Breast epithelium (tissue), 4 donors: ENCODE results near the gene NMRK2. TPM values are rescaled to one million over a fixed set of nuclear protein-coding genes. Genes with fewer than 3 reads are reported as not detected.

ENCODE experiments used
- DNase-seq, 2 donors: peaks; one replicate each; pipeline ENCODE4 v3.0.0-alpha.2; 2019; ENCODE audit warnings: low spot score in 2 of 2
- H3K27ac ChIP-seq, 2 donors: fragments of 200-600 bp; sonication (generic) in 1 of 2; one replicate each; pipeline ENCODE4 v1.5.1; 2016 to 2019; ENCODE audit warnings: mild to moderate bottlenecking in 1 of 2
- H3K27me3 ChIP-seq, 2 donors: fragments of 200-600 bp; sonication (generic) in 1 of 2; one replicate each; pipeline versions ENCODE4 v1.5.1 to v1.6.0; 2017 to 2019; ENCODE audit warnings: control low read depth in 1 of 2, mild to moderate bottlenecking in 1 of 2
- H3K36me3 ChIP-seq: fragments of 200-600 bp; one replicate; pipeline ENCODE4 v1.5.1; 2019
- H3K4me1 ChIP-seq, 2 donors: fragments of 200-600 bp; sonication (generic); one replicate each; pipeline ENCODE4 v1.5.1; 2016 to 2019; ENCODE audit warnings: control low read depth in 1 of 2
- H3K4me3 ChIP-seq, 3 donors: fragments of 200-600 bp; sonication (generic); 1 replicate in 2 of 3; 2 replicates in 1 of 3; pipeline ENCODE4 v1.5.1; 2016 to 2019; ENCODE audit warnings: mild to moderate bottlenecking in 3 of 3, moderate library complexity in 2 of 3
- H3K9me3 ChIP-seq, 2 donors: fragments of 200-600 bp; sonication (generic) in 1 of 2; one replicate each; pipeline ENCODE4 v1.5.1; 2016 to 2019; ENCODE audit warnings: control low read depth in 1 of 2
- CTCF ChIP-seq, 3 donors: fragments of 450-650 bp; IDR thresholded peaks; one replicate each; pipeline ENCODE4 v1.5.1; 2016 to 2017; ENCODE audit warnings: antibody characterized with exemption in 3 of 3, mild to moderate bottlenecking in 3 of 3, moderate library complexity in 3 of 3
- POLR2A ChIP-seq: fragments of 450-650 bp; IDR thresholded peaks from one replicate; pipeline ENCODE4 v1.6.1; 2016; ENCODE audit warnings: antibody characterized with exemption, mild to moderate bottlenecking, moderate library complexity
- POLR2AphosphoS5 ChIP-seq, 3 donors: sonication (generic); formaldehyde crosslinking; IDR thresholded peaks; one replicate each; pipeline ENCODE4 v1.6.1; 2017; ENCODE audit warnings: antibody characterized with exemption in 3 of 3
- intact Hi-C: fragments of 100-400 bp; cut with DNase I; formaldehyde crosslinking; loops from one replicate; pipeline ENCODE4 v1.15.1; 2023; ENCODE audit warnings: low total_unique reads
- total RNA-seq, 3 donors: library from RNA; depleted of rRNA; stranded (reverse); fragments of >200 nt; gene quantifications; one replicate each; pipeline ENCODE4 v1.1.0, GENCODE V29; 2016

The NMRK2 gene
- total RNA-seq, 3 donors from 2014 or later: 0.73 to 0.98 TPM; not detected in 1

DNA sequence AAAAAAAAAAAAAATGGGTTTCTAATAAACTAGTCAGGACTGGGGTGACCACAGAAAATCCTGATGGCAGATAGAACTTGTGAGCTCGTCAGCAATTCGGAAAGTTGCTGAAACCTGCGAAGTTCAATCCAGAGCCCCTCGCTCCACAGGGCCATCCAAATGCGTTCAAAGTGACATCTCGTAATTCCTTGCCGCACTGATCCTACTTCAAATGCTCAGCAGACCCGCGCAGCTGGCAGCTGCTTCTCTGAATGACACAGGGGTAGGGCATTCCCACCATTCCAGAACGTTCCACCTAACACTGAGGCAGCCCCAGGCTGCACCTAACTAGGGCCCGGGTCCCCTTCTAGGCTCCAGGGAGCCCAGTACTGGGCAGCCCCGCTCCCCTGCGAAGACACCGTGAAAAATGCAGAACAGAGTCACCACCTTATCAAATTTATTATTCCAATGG is 42.8 kb downstream of the NMRK2 start:
- Histone ChIP-seq H3K4me3 (no peak overlapping the region), H3K9me3 (no peaks in the 10 kb centered on the region), H3K4me1 (no peaks in the 10 kb centered on the region), H3K27ac (no peak overlapping the region), H3K27me3 (no peaks in the 10 kb centered on the region), H3K36me3 (peaks cover 21% of the 10 kb centered on the region)
- DNase-seq: no peak
- intact Hi-C loops: no loop called here
- TF ChIP-seq POLR2AphosphoS5 (IDR thresholded peaks at IDR 0.05) (peak in 2 of 3 donors; percentile 29 to 32), CTCF (IDR thresholded peaks at IDR 0.05) (no peak)

- H3K36me3 ChIP-seq: peaks cover 31% of the 10 kb centered on the region
- H3K27me3 ChIP-seq: no peaks in the 10 kb centered on the region
- TF ChIP-seq POLR2A: no peak
- no peak for TF ChIP-seq POLR2AphosphoS5 (IDR thresholded peaks at IDR 0.05)
- TF ChIP-seq CTCF (IDR thresholded peaks at IDR 0.05): no peak
- no peaks in the 10 kb centered on the region for H3K9me3 ChIP-seq
- H3K4me3 ChIP-seq: no peak overlapping the region
- no peak overlapping the region for H3K27ac ChIP-seq
- DNase-seq: peak in 1 of 2 donors; percentile 25
- no peaks in the 10 kb centered on the region for H3K4me1 ChIP-seq
- intact Hi-C loops: no loop called here
Observed at GRCh38 chr19:3976495-3977241, 43.8 kb downstream of the NMRK2 start.

DNA sequence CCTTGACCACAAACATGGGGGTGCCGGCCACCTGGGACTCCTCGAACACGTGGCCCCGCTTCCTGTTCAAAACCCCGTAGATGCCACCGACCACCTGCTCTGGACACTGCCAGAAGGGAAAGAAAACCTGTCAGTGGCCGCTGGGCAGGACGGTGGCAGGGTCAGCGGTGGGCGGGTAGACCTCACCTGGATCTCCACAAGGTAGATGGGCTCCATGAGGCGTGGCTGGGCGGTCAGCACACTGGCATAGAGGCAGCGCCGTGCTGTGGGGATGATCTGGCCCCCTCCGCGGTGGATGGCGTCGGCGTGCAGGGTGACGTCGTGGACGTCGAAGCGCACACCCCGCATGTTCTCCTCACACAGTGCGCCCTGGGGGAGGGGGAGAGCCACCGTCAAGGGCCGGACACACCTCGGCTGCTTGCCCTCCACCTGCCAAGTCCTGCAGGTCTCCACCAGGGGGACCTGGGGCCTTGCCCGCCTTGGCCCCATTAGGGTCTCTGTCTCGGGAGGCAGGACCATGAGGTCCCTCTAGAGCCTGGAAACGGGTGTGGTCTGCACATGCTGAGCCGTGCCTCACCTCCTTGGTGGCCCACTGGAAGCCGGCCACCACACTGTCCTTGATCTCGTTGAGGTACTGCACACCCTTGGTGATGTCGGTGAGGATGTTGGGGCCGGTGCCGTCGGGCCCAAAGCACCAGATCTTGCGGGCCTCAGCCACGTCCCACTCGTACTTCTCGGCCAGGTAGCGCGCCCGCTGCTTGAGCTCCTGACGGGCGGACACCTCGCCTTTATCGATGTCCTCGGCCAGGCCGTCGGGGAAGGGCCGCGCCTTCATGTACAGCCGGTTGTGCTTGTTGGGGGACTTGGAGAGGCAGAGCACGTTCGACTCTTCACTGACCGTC is 44.6 kb downstream of the NMRK2 start:
- H3K36me3 ChIP-seq: peaks cover 36% of the 10 kb centered on the region
- DNase-seq: peak in 1 of 2 donors; percentile 23
- TF ChIP-seq CTCF (IDR thresholded peaks at IDR 0.05) (peak in 1 of 3 donors; percentile 13), POLR2AphosphoS5 (IDR thresholded peaks at IDR 0.05) (peak in 1 of 3 donors; percentile 23), POLR2A (no peak)
- no peak overlapping the region for H3K4me3 ChIP-seq
- H3K4me1 ChIP-seq: no peaks in the 10 kb centered on the region
- intact Hi-C loops: no loop called here
- H3K27ac ChIP-seq: no peak overlapping the region
- H3K9me3 ChIP-seq: no peaks in the 10 kb centered on the region
- no peaks in the 10 kb centered on the region for H3K27me3 ChIP-seq

- DNase-seq: no peak
- Histone ChIP-seq H3K27ac (no peak overlapping the region), H3K4me3 (no peak overlapping the region), H3K9me3 (no peaks in the 10 kb centered on the region), H3K27me3 (no peaks in the 10 kb centered on the region), H3K36me3 (peaks cover 42% of the 10 kb centered on the region), H3K4me1 (peaks cover under 1 to 6% of the 10 kb centered on the region in 2 donors)
- TF ChIP-seq POLR2AphosphoS5 (IDR thresholded peaks at IDR 0.05) (no peak), POLR2A (no peak), CTCF (IDR thresholded peaks at IDR 0.05) (no peak)
- intact Hi-C loops: no loop called here
Observed at GRCh38 chr19:3978145-3978544, 45.3 kb downstream of the NMRK2 start.

- peak in 1 of 2 donors; percentile 27 for DNase-seq
- H3K36me3 ChIP-seq: peaks cover 45% of the 10 kb centered on the region
Observed at GRCh38 chr19:3979289-3979673, 46.4 kb downstream of the NMRK2 start.

More at GRCh38 chr19:3979289-3979673, 46.4 kb downstream of the NMRK2 start:
- no peak overlapping the region for H3K27ac ChIP-seq
- TF ChIP-seq POLR2A (no peak), CTCF (IDR thresholded peaks at IDR 0.05) (no peak), POLR2AphosphoS5 (IDR thresholded peaks at IDR 0.05) (no peak)
- no peaks in the 10 kb centered on the region for H3K9me3 ChIP-seq
- no peaks in the 10 kb centered on the region for H3K27me3 ChIP-seq
- no peak overlapping the region for H3K4me3 ChIP-seq
- intact Hi-C loops: no loop called here
- H3K4me1 ChIP-seq: peaks cover 10 to 15% of the 10 kb centered on the region in 2 donors
